ENCODE results near the gene KLK5. TPM values are rescaled to one million over a fixed set of nuclear protein-coding genes. Genes with fewer than 3 reads are reported as not detected.
"Not testable (repeated sequence)": the region's sequence is repeated elsewhere in the genome, so short reads cannot be mapped to it uniquely, and the experiment has no call there.

KLK5 gene
- polyA plus RNA-seq, 4 donors: 1.0 to 3.5 (median 1.8) TPM

DNA sequence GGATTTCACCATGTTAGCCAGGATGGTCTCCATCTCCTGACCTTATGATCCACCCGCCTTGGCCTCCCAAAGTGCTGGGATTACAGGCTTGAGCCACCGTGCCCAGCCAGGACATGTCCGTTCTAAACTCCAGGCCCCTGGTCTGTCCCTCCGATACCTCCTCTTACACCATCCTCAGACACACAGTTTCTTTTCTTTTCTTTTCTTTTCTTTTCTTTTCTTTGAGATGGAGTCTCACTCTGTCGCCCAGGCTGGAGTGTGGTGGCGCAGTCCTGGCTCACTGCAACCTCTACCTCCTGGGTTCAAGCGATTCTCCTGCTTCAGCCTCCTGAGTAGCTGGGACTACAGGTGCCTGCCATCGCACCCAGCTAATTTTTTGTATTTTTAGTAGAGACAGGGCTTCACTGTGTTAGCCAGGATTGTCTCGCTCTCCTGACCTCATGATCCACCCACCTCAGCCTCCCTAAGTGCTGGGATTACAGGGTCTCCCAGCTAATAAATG is 56.7 kb downstream of the KLK5 start:
- DNase-seq (ENCODE audit: low read depth in 4 of 4, low spot score in 3 of 4): not testable (repeated sequence)

DNA sequence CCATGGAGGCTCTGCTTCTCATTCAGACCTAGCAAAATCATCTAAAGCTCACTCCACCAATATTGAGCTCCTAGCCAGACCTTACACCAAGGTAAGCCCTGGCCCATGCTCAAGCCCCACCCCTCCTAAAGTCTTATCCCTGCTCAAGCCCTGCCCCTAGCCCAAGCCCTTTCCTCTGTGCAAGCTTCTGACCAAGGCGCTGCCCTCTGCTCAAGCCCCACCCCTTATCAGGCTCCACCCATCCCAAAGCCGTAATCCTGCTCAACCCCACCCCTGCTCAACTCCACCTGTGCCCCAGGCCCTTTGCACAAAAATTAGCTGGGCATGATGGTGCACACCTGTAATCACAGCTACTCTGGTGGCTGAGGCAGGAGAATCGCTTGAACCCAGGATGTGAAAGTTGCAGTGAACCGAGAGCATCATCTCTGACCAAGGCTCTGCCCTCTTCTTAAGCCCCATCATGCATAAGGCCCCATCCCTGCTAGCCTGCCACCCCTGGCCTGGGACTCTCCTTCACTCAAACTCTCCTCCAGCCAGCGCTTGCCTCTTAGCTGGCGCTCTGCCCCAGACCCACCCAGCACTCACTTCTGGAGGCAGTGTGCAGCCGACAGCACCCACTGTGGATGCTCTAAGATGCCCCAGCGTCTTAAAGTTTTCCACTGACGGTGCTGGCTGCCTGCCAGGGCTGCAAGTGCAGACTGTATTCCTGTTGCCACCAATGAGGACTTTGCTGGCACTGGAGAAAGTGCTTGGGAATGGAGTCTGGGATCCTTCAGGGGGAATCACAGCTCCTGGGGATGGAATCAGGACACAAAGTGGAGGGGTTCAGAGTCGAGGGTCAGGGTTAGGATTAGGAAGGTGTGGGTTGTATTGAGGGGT is 58.1 kb downstream of the KLK5 start:
- DNase-seq (ENCODE audit: low read depth in 4 of 4, low spot score in 3 of 4): no peak

Other genes starting within 250 kb of the KLK5 start
- gene SHANK1, start 233.2 kb downstream of the KLK5 start, polyA plus RNA-seq (ENCODE audit: insufficient read length in 4 of 4): 1 to 10 TPM; 4.2 to 6.6 (median 5.7) TPM
- gene CLEC11A, start 229.7 kb downstream of the KLK5 start, polyA plus RNA-seq (ENCODE audit: insufficient read length in 4 of 4): 10 to 100 TPM; 23.8 to 56.8 (median 31.4) TPM
- gene GPR32, start 182.6 kb downstream of the KLK5 start, polyA plus RNA-seq (ENCODE audit: insufficient read length in 4 of 4): not detected
- gene ACP4, start 162.6 kb downstream of the KLK5 start, polyA plus RNA-seq (ENCODE audit: insufficient read length in 4 of 4): under 1 TPM in 2 of 4 donors, not detected in 2; 0.10 to 0.29 TPM
- 1 to 10 TPM; 1.2 to 2.1 (median 1.4) TPM for gene KLK1, start 129.3 kb downstream of the KLK5 start, polyA plus RNA-seq (ENCODE audit: insufficient read length in 4 of 4)
- not detected for gene KLK15, start 119.5 kb downstream of the KLK5 start, polyA plus RNA-seq (ENCODE audit: insufficient read length in 4 of 4)
- under 1 TPM in 3 of 4 donors, not detected in 1; 0.47 to 0.88 (median 0.66) TPM for gene KLK3, start 98.1 kb downstream of the KLK5 start, polyA plus RNA-seq (ENCODE audit: insufficient read length in 4 of 4)
- under 1 TPM in 2 of 4 donors, not detected in 2; 0.26 to 0.38 TPM for gene KLK2, start 79.6 kb downstream of the KLK5 start, polyA plus RNA-seq (ENCODE audit: insufficient read length in 4 of 4)
- gene KLK4, start 41.6 kb downstream of the KLK5 start, polyA plus RNA-seq (ENCODE audit: insufficient read length in 4 of 4): not detected
- 10 to 100 TPM; 30.9 to 56.0 (median 34.5) TPM for gene KLK6, start 16.6 kb upstream of the KLK5 start, polyA plus RNA-seq (ENCODE audit: insufficient read length in 4 of 4)
- gene KLK7, start 30.9 kb upstream of the KLK5 start, polyA plus RNA-seq (ENCODE audit: insufficient read length in 4 of 4): 10 to 100 TPM in 1 of 4 donors, 1 to 10 TPM in 3; 4.1 to 23.3 (median 4.6) TPM
- 10 to 100 TPM in 1 of 4 donors, 1 to 10 TPM in 3; 1.4 to 39.7 (median 3.3) TPM for gene KLK8, start 48.6 kb upstream of the KLK5 start, polyA plus RNA-seq (ENCODE audit: insufficient read length in 4 of 4)
- gene KLK10, start 66.7 kb upstream of the KLK5 start, polyA plus RNA-seq (ENCODE audit: insufficient read length in 4 of 4): 1 to 10 TPM in 1 of 4 donors, under 1 TPM in 3; 0.20 to 6.1 (median 0.42) TPM
- gene KLK11, start 73.6 kb upstream of the KLK5 start, polyA plus RNA-seq (ENCODE audit: insufficient read length in 4 of 4): 1 to 10 TPM in 1 of 4 donors, under 1 TPM in 3; 0.40 to 1.1 (median 0.46) TPM
- not detected for gene KLK12, start 82.0 kb upstream of the KLK5 start, polyA plus RNA-seq (ENCODE audit: insufficient read length in 4 of 4)
- gene KLK13, start 112.1 kb upstream of the KLK5 start, polyA plus RNA-seq (ENCODE audit: insufficient read length in 4 of 4): under 1 TPM; 0.31 to 0.74 (median 0.68) TPM
- gene KLK14, start 129.8 kb upstream of the KLK5 start, polyA plus RNA-seq (ENCODE audit: insufficient read length in 4 of 4): under 1 TPM; 0.14 to 0.67 (median 0.37) TPM
- gene CTU1, start 155.4 kb upstream of the KLK5 start, polyA plus RNA-seq (ENCODE audit: insufficient read length in 4 of 4): 1 to 10 TPM; 1.7 to 4.4 (median 2.6) TPM
- gene SIGLEC9, start 171.9 kb upstream of the KLK5 start, polyA plus RNA-seq (ENCODE audit: insufficient read length in 4 of 4): 1 to 10 TPM; 1.2 to 1.8 (median 1.5) TPM
- under 1 TPM; 0.47 to 0.79 (median 0.59) TPM for gene SIGLEC7, start 189.3 kb upstream of the KLK5 start, polyA plus RNA-seq (ENCODE audit: insufficient read length in 4 of 4)

All from left renal pelvis (tissue), 4 donors.